Upper lobe of left lung (tissue), 6 donors: ENCODE data around the gene UBTF. TPM values are rescaled to one million over a fixed set of nuclear protein-coding genes. Genes with fewer than 3 reads are reported as not detected.

Experiments used
- ATAC-seq, 2 donors: fragments of 200-7000 bp; cut with Tn5 transposase; one replicate each; pipeline ENCODE4 v1.9.1; 2022; ENCODE audit warnings: mild to moderate bottlenecking in 2 of 2, moderate library complexity in 2 of 2; ENCODE audit not compliant: low FRiP score in 2 of 2
- DNase-seq, 2 donors: peaks; one replicate each; pipeline ENCODE4 v3.0.0-alpha.2; 2019 to 2020
- H3K27ac ChIP-seq, 4 donors: fragments of 200-600 bp; sonication (generic); one replicate each; pipeline ENCODE4 v1.5.1; 2016 to 2019
- H3K27me3 ChIP-seq, 4 donors: fragments of 200-600 bp; sonication (generic); one replicate each; pipeline ENCODE4 v1.5.1; 2017 to 2019
- H3K36me3 ChIP-seq, 4 donors: fragments of 200-600 bp; sonication (generic); one replicate each; pipeline ENCODE4 v1.5.1; 2016 to 2019
- H3K4me1 ChIP-seq, 4 donors: fragments of 200-600 bp; sonication (generic); one replicate each; pipeline ENCODE4 v1.5.1; 2018 to 2019
- H3K4me3 ChIP-seq, 4 donors: fragments of 200-600 bp; sonication (generic); one replicate each; pipeline ENCODE4 v1.5.1; 2017 to 2019; ENCODE audit warnings: mild to moderate bottlenecking in 2 of 4, moderate library complexity in 1 of 4
- H3K9me3 ChIP-seq, 4 donors: fragments of 200-600 bp; sonication (generic); one replicate each; pipeline ENCODE4 v1.5.1; 2018 to 2019
- CTCF ChIP-seq, 6 experiments: fragments of 450-650 bp in 4 of 6; fragments of 200-600 bp in 2 of 6; sonication (generic) in 2 of 6; IDR thresholded peaks; one replicate each; pipeline ENCODE4 v1.5.1; 2016 to 2019; ENCODE audit warnings: antibody characterized with exemption in 6 of 6
- EP300 ChIP-seq, 4 donors: sonication (generic); formaldehyde crosslinking; IDR thresholded peaks; one replicate each; pipeline ENCODE4 v1.5.1; 2017; ENCODE audit warnings: antibody characterized with exemption in 4 of 4, control low read depth in 2 of 4
- POLR2A ChIP-seq, 4 donors: fragments of 450-650 bp; IDR thresholded peaks; one replicate each; pipeline ENCODE4 v1.5.1; 2016 to 2017; ENCODE audit warnings: antibody characterized with exemption in 4 of 4, mild to moderate bottlenecking in 2 of 4
- POLR2AphosphoS5 ChIP-seq, 2 donors: sonication (generic); formaldehyde crosslinking; IDR thresholded peaks; one replicate each; pipeline ENCODE4 v1.5.1; 2017; ENCODE audit warnings: antibody characterized with exemption in 2 of 2
- WGBS, 2 donors: methylation state at CpG; one replicate each; pipeline ENCODE4 v1.1.5; 2017 to 2018; 5-methylcytosine and 5-hydroxymethylcytosine counted together
- total RNA-seq, 6 donors: library from RNA; depleted of rRNA in 4 of 6; stranded (reverse); fragments of >200 nt in 4 of 6; gene quantifications; one replicate each; pipeline versions ENCODE4 v1.1.0 to v1.2.1, GENCODE V29; 2016 to 2021
- donor health status: DM: no; HTN: no; CAD: no; lungs with moderate emphysema.
- donor health status: DM: no; HTN: yes; CAD: no; lungs with severe emphysema.

UBTF gene
- total RNA-seq, 6 donors from 2014 or later, result 41.2 to 94.3 (median 67.6) TPM

GRCh38 chr17:44202756-44203155, 16.7 kb downstream of the UBTF start:
- Histone ChIP-seq H3K4me1 (peaks cover 27 to 37% (median 31%) of the 10 kb centered on the region in 4 donors), H3K9me3 (no peaks in the 10 kb centered on the region), H3K4me3 (no peak overlapping the region), H3K36me3 (peaks cover 10 to 14% (median 13%) of the 10 kb centered on the region in 4 donors), H3K27ac (peak overlapping the region in 1 of 4 donors; percentile 24), H3K27me3 (no peaks in the 10 kb centered on the region)
- WGBS, 2 donors, result 83 to 84% methylated on average over 4 of the region's 4 CpGs
- no peak for ATAC-seq
- no peak for DNase-seq
- TF ChIP-seq POLR2A (IDR thresholded peaks at IDR 0.05), result no peak

GRCh38 chr17:44200478-44201155, 18.9 kb downstream of the UBTF start:
- H3K4me1 ChIP-seq, result peaks cover 32 to 46% (median 37%) of the 10 kb centered on the region in 4 donors
- no peaks in the 10 kb centered on the region for H3K27me3 ChIP-seq
- no peak for DNase-seq
- ATAC-seq, result no peak
- TF ChIP-seq EP300 (IDR thresholded peaks at IDR 0.05) (no peak), POLR2AphosphoS5 (IDR thresholded peaks at IDR 0.05) (peak in 1 of 2 donors; percentile 42)
- peaks cover 0 to 20% (median 15%) of the 10 kb centered on the region in 4 donors for H3K36me3 ChIP-seq
- WGBS, 2 donors, result 6 to 11% methylated on average over 14 to 33 of the region's 36 CpGs
- H3K4me3 ChIP-seq, result peak overlapping the region; percentile 76 to 96 (median 86)
- H3K27ac ChIP-seq, result peak overlapping the region; percentile 97 to 99 (median 98)
- no peaks in the 10 kb centered on the region for H3K9me3 ChIP-seq

- TF ChIP-seq POLR2AphosphoS5 (IDR thresholded peaks at IDR 0.05), result peak; percentile 49 to 67
- peak in 1 of 4 donors; percentile 53 for TF ChIP-seq POLR2A (IDR thresholded peaks at IDR 0.05)
- TF ChIP-seq EP300 (IDR thresholded peaks at IDR 0.05), result no peak
- Histone ChIP-seq H3K36me3 (peaks cover 7 to 28% (median 23%) of the 10 kb centered on the region in 4 donors), H3K9me3 (no peaks in the 10 kb centered on the region), H3K27ac (peak within 1 kb of the TSS; percentile 97 to 99 (median 98)), H3K27me3 (no peaks in the 10 kb centered on the region), H3K4me3 (peak within 1 kb of the TSS; percentile 76 to 96 (median 86)), H3K4me1 (peaks cover 32 to 45% (median 37%) of the 10 kb centered on the region in 4 donors)
- DNase-seq (peak; percentile 99 to 100), ATAC-seq (peak; percentile 96 to 97)
- 0 to 1% methylated on average over 7 to 28 of the region's 126 CpGs for WGBS, 2 donors
These were observed 19.7 kb downstream of the UBTF start, which contains the start of gene ATXN7L3 for GRCh38 chr17:44199553-44200477. ATXN7L3 (minus strand) TSS chr17:44199884; CDS start chr17:44198070, 1,814 bp downstream.

- TF ChIP-seq CTCF (IDR thresholded peaks at IDR 0.05) (no peak), POLR2A (IDR thresholded peaks at IDR 0.05) (peak in 2 of 4 donors; percentile 39 to 47), EP300 (IDR thresholded peaks at IDR 0.05) (no peak), POLR2AphosphoS5 (IDR thresholded peaks at IDR 0.05) (peak in 1 of 2 donors; percentile 6)
- H3K9me3 ChIP-seq, result no peaks in the 10 kb centered on the region
- peak overlapping the region; percentile 97 to 99 (median 98) for H3K27ac ChIP-seq
- peaks cover 14 to 37% (median 31%) of the 10 kb centered on the region in 4 donors for H3K36me3 ChIP-seq
- H3K4me1 ChIP-seq, result peaks cover 23 to 38% (median 31%) of the 10 kb centered on the region in 4 donors
- no peaks in the 10 kb centered on the region for H3K27me3 ChIP-seq
- DNase-seq (peak; percentile 70 to 93), ATAC-seq (peak; percentile 2 to 66)
- 0 to 4% methylated on average over 9 to 28 of the region's 68 CpGs for WGBS, 2 donors
- H3K4me3 ChIP-seq, result peak overlapping the region; percentile 76 to 96 (median 86)
These were observed 20.5 kb downstream of the UBTF start for GRCh38 chr17:44198721-44199552.

GRCh38 chr17:44197980-44198720, 21.3 kb downstream of the UBTF start:
- peak overlapping the region; percentile 76 to 96 (median 86) for H3K4me3 ChIP-seq
- H3K27me3 ChIP-seq, result no peaks in the 10 kb centered on the region
- H3K4me1 ChIP-seq, result peaks cover 16 to 30% (median 23%) of the 10 kb centered on the region in 4 donors
- DNase-seq (peak in 1 of 2 donors; percentile 59), ATAC-seq (peak in 1 of 2 donors; percentile 11)
- no peaks in the 10 kb centered on the region for H3K9me3 ChIP-seq
- peak in 2 of 4 donors; percentile 28 to 51 for TF ChIP-seq POLR2A (IDR thresholded peaks at IDR 0.05)
- no peak for TF ChIP-seq EP300 (IDR thresholded peaks at IDR 0.05)
- peak in 1 of 6 experiments; percentile 9 for TF ChIP-seq CTCF (IDR thresholded peaks at IDR 0.05)
- TF ChIP-seq POLR2AphosphoS5 (IDR thresholded peaks at IDR 0.05), result peak in 1 of 2 donors; percentile 25
- 55 to 64% methylated on average over 10 to 11 of the region's 11 CpGs for WGBS, 2 donors
- H3K36me3 ChIP-seq, result peaks cover 15 to 44% (median 38%) of the 10 kb centered on the region in 4 donors
- peak overlapping the region; percentile 97 to 99 (median 98) for H3K27ac ChIP-seq
